Measurements from ENCODE around the gene CRYGN. TPM values are rescaled to one million over a fixed set of nuclear protein-coding genes. Genes with fewer than 3 reads are reported as not detected.

The CRYGN gene
- total and polyA plus RNA-seq, 2 experiments from 2014 or later, result 0.24 TPM; not detected in 1

DNA sequence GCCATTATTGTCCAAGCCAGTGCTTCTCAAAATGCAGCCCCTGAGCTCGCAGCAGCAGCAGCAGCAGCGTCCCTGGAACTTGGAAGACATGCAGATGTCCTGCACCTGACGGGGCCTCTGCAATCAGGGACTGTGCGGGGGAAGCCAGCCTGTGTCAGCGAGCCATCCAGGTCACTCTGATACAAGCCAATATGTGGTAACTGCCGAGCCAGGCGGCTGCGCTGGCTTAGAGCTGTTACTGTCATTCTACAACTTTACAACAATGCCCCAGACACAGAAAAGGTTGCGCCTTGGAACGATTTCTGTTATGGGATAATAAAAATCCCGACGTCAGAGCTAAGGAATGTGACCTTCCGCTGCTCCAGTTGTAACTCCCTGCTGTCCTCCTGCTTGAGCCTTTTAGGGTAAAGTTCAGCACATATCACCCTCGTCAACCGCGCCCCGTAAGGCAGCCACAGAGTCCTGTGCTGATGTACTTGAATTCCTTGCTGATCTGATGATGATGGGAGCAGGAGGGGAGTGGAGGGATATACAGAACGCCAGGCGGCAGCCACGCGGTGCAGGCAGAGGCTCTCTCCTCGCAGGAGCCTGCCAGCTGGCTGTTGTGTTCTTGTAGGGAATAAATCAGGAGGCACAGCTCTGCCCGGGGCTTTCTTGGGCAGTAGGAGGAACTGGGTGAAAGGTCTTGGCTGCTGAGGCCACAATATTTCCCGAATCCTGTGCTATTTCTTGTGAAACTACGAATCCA is 20.0 kb upstream of the CRYGN start:
- Histone ChIP-seq H3K4me1 (ENCODE audit: insufficient read depth) (peaks cover 20% of the 10 kb centered on the region), H3K4me3 (no peak overlapping the region), H3K27ac (peak overlapping the region; percentile 97), H3K36me3 (replicated peaks; ENCODE audit: insufficient read depth, low read depth) (no peaks in the 10 kb centered on the region), H3K9me3 (ENCODE audit: low read depth) (no peaks in the 10 kb centered on the region), H2AFZ (no peak overlapping the region), H3K79me2 (no peaks in the 10 kb centered on the region), H3K4me2 (peak overlapping the region; percentile 62), H3K9me2 (replicated peaks; ENCODE audit: insufficient read depth) (no peaks in the 10 kb centered on the region), H4K20me1 (ENCODE audit: insufficient read depth, poor library complexity, severe bottlenecking) (no peaks in the 10 kb centered on the region), H3K27me3 (no peaks in the 10 kb centered on the region)
- TF ChIP-seq, protein P1, sequence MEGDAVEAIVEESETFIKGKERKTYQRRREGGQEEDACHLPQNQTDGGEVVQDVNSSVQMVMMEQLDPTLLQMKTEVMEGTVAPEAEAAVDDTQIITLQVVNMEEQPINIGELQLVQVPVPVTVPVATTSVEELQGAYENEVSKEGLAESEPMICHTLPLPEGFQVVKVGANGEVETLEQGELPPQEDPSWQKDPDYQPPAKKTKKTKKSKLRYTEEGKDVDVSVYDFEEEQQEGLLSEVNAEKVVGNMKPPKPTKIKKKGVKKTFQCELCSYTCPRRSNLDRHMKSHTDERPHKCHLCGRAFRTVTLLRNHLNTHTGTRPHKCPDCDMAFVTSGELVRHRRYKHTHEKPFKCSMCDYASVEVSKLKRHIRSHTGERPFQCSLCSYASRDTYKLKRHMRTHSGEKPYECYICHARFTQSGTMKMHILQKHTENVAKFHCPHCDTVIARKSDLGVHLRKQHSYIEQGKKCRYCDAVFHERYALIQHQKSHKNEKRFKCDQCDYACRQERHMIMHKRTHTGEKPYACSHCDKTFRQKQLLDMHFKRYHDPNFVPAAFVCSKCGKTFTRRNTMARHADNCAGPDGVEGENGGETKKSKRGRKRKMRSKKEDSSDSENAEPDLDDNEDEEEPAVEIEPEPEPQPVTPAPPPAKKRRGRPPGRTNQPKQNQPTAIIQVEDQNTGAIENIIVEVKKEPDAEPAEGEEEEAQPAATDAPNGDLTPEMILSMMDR (IDR thresholded peaks at IDR 0.05; ENCODE audit: poor library complexity), result peak; percentile 46
- TF ChIP-seq EZH2 (IDR thresholded peaks at IDR 0.05; ENCODE audit: borderline replicate concordance), result no peak
- peak; percentile 91 for DNase-seq (ENCODE audit: low spot score)
- 8% methylated on average over 25 of the region's 25 CpGs for WGBS (ENCODE audit: low lambda C conversion rate, missing lambda C conversion rate)

DNA sequence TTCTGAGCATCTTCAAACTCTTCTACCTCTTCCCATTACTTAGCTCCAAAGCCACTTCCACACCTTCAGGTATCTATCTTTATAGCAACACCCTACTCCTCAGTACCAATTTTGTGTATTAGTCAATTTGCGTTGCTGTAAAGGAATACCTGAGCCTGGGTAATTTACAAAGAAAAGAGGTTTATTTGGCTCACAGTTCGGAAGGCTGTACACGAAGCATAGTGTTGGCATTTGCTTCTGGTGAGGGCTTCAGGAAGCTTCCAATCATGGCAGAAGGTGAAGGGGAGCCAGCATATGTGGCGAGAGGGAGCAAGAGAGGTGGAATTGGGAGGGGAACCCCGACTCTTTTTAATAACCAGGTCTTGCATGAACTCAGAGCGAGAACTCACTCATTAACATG is 17.6 kb upstream of the CRYGN start:
- TF ChIP-seq, protein P1 (IDR thresholded peaks at IDR 0.05; ENCODE audit: poor library complexity), result no peak
- TF ChIP-seq EZH2phosphoT487 (IDR thresholded peaks at IDR 0.05; ENCODE audit: low read depth, severe bottlenecking, unreplicated experiment), result no peak
- TF ChIP-seq EZH2 (IDR thresholded peaks at IDR 0.05; ENCODE audit: borderline replicate concordance), result no peak
- no peaks in the 10 kb centered on the region for H3K9me3 ChIP-seq (ENCODE audit: low read depth)
- H3K4me2 ChIP-seq, result no peak overlapping the region
- H4K20me1 ChIP-seq (ENCODE audit: insufficient read depth, poor library complexity, severe bottlenecking), result no peaks in the 10 kb centered on the region
- H3K27ac ChIP-seq, result no peak overlapping the region
- H2AFZ ChIP-seq, result no peak overlapping the region
- no peak for DNase-seq (ENCODE audit: low spot score)
- no peaks in the 10 kb centered on the region for H3K36me3 ChIP-seq (replicated peaks; ENCODE audit: insufficient read depth, low read depth)
- H3K79me2 ChIP-seq, result no peaks in the 10 kb centered on the region
- H3K9me2 ChIP-seq (replicated peaks; ENCODE audit: insufficient read depth), result no peaks in the 10 kb centered on the region
- 95% methylated on average over 6 of the region's 6 CpGs for WGBS (ENCODE audit: low lambda C conversion rate, missing lambda C conversion rate)
- no peaks in the 10 kb centered on the region for H3K27me3 ChIP-seq
- no peak overlapping the region for H3K4me3 ChIP-seq
- H3K4me1 ChIP-seq (ENCODE audit: insufficient read depth), result peaks cover 20% of the 10 kb centered on the region

DNA sequence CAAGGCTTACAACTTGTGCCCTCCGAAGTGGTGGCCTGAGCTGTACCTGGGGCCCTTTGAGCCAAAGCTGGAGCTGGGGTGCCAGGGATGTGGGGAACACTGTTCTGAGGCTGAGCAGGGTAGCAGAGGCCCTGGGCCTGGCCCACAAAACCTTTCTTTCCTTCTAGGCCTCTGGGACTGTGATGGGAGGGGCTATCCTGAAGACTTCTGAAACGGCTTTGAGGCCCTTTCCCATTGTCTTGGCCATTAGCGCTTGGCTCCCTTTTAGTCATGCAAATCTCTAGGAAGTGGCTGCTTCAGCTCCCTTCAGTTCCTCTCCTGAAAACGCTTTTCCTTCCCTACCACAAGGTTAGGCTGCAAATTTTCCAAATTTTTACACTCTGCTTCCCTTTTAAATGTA is 16.8 kb upstream of the CRYGN start:
- TF ChIP-seq, protein P1 (IDR thresholded peaks at IDR 0.05; ENCODE audit: poor library complexity), result no peak
- TF ChIP-seq EZH2phosphoT487 (IDR thresholded peaks at IDR 0.05; ENCODE audit: low read depth, severe bottlenecking, unreplicated experiment) (no peak), EZH2 (IDR thresholded peaks at IDR 0.05; ENCODE audit: borderline replicate concordance) (no peak)
- H3K27me3 ChIP-seq, result no peaks in the 10 kb centered on the region
- H3K27ac ChIP-seq, result no peak overlapping the region
- H3K4me2 ChIP-seq, result no peak overlapping the region
- H3K4me1 ChIP-seq (ENCODE audit: insufficient read depth), result peaks cover 20% of the 10 kb centered on the region
- no peak overlapping the region for H3K4me3 ChIP-seq
- H3K9me2 ChIP-seq (replicated peaks; ENCODE audit: insufficient read depth), result no peaks in the 10 kb centered on the region
- H3K36me3 ChIP-seq (replicated peaks; ENCODE audit: insufficient read depth, low read depth), result no peaks in the 10 kb centered on the region
- no peaks in the 10 kb centered on the region for H4K20me1 ChIP-seq (ENCODE audit: insufficient read depth, poor library complexity, severe bottlenecking)
- no peak overlapping the region for H2AFZ ChIP-seq
- DNase-seq (ENCODE audit: low spot score), result no peak
- H3K9me3 ChIP-seq (ENCODE audit: low read depth), result no peaks in the 10 kb centered on the region
- WGBS (ENCODE audit: low lambda C conversion rate, missing lambda C conversion rate), result 77% methylated on average over 4 of the region's 4 CpGs
- no peaks in the 10 kb centered on the region for H3K79me2 ChIP-seq

Data from hepatocyte (in vitro differentiated cells).